GM19035 (cell line): ENCODE data around the gene MANSC4.

Experiments
- ATAC-seq: cut with Tn5 transposase; IDR thresholded peaks from one replicate; pipeline ENCODE4 v1.9.1; 2021; ENCODE audit not compliant: unreplicated experiment

MANSC4 gene

DNA sequence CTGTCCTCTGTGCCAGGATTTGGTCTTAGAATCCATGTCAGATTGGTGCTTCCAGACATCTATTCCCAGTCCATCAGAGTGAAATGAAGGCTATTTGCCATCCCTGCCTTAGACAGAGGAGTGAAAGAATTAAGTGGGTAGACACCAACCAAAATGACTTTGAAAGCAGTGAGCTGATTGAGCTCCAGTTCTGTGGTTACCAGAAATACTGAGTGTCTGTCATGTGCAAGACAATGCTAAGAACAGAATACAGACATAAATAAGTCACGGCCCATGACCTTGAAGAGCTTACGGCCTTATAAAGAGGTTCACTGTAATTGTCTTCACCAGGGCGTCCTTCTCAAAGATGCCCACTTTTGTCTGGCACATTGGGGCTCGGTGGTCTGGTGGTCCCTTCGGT, 21.6 kb upstream of the MANSC4 start:
- no peak for ATAC-seq

DNA sequence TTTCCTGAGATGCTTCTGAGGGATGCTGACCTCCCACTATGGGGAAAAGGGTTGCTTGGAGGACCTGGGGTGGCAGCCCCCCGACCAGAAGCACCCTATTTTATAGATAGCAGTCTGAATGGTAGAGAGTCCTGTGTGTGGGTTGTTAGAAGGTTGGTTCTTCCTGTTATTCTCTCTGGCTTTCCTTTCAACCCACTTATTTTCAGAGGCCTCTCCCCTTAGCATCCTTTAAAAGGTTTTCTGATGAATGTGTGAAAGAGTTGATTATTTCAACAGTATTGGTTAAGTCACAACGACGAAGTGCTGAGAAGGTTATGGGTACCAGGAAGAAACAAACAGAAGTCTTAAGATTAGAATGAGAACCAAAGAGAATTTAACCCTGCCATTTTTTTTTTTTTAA, 20.8 kb upstream of the MANSC4 start:
- ATAC-seq, result no peak

DNA sequence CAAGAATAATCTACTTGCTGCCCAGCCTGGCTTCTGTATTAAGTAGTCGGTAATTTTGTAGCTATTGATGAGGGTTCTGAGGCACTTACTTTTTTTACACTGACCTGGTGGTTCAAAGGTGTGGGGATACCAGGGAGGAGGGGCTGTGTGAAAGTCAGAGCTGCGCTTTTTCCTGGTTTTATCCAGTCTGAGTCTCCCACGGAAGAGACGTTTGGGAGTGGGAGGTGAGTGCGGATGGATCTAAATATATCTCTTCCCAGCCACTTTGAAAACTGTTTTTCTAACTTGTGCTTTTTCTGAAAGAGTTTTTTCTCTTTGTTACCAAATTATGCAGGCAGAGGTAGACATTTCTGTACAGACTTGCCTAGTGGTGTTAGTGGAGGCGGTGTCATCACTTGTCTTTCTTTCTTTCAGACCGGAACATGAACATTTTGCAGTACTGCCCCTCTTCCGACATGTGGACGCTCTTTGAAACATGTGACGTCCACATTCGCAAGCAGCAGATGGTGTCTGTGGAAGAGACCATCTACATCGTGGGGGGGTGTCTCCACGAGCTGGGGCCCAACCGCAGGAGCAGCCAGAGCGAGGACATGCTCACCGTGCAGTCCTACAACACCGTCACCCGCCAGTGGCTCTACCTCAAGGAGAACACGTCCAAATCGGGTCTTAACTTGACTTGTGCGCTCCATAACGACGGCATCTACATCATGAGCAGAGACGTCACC, 17.4 kb upstream of the MANSC4 start:
- no peak for ATAC-seq

DNA sequence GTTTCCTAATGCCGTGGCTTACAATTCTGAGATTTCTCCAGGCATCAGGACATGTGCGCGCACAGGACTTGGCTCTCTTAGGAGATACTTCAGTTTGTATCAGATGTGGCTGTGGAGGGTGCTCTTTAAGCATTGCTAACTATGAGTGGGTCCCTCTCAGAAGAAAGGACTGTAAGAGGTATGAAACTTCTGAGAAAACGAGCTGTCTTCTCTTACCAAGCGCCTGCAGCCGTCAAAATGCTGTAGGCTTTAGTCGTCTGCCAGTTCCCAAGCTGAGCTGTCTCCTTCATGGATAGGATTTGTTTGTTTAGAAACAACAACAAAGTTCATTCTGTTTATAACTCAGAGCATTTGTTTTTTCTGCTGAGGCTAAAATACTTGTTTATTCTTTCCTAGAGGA, 16.1 kb upstream of the MANSC4 start:
- ATAC-seq, result no peak

DNA sequence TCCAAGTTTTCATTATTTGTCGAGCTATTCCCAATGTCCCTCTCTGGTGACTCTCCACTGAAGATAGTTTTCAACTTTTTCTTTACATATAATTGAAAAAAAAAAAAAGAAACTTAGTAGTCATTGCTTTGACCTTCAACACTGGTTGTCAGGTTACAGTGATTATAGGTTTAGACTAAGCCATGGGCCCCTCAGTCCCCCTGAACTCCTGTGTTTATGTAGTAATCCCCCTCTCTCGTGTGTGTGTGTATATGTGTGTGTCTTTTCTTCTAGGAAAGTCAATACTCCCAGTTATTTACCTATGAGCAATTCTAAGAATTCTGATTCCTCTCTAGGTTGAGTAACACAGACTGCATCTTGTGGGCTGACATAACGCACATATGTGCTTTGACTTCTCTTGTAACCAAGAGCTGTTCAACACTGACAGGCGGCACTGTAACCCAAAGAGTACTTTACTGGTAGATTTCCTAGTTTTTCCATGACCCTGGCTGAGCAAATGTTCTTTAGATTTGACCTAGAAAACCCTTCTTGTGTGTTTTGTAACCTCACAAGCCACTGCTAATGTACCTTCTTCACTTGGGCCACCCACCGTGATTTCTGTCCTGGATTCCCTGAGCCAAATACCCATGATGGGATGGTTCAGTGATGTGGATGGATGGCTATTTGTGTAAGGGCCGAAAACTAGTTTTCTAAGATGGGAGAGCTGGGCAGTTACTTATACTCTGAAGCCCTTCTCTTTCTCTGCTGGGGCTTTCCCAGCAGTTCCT, 15.0 kb upstream of the MANSC4 start:
- ATAC-seq, result no peak

DNA sequence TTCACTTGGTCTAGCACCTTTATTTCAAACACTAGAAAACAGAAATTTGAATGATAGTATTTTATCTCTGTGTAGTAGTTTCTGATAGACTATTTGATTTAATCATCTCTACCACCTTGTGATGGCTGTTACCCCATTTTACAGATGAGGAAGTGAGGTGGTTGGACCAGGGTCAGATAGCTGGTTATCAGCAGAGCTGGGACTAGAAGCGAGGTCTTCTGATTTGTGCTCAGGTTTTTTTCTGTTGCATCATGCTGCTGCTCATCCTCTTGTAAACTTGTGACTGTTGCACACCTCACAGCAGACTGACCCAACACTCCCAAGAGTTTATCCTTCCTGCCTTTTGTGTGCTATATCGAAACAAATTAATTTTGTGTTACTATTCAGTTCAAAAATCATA, 10.1 kb upstream of the MANSC4 start:
- ATAC-seq, result no peak

DNA sequence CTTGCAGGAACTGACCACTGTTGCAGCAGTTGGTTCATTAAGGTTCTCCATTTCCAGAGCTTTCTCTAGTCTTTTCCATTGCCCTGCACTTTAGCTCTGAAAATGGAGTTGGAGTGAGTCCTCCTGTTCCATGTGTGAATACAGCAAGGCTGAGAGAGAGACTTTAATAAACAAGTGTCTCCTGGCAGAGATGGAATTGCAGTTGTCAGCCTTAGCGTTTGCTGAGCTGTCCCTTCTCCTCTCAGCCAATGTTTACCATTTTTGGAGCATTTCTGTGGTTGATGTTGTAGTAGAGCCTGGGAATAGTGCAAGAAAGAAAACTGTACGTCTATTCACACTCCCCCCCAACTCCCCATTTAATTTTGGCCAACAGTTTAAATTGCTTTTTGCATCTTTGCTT, 7.5 kb upstream of the MANSC4 start:
- no peak for ATAC-seq

DNA sequence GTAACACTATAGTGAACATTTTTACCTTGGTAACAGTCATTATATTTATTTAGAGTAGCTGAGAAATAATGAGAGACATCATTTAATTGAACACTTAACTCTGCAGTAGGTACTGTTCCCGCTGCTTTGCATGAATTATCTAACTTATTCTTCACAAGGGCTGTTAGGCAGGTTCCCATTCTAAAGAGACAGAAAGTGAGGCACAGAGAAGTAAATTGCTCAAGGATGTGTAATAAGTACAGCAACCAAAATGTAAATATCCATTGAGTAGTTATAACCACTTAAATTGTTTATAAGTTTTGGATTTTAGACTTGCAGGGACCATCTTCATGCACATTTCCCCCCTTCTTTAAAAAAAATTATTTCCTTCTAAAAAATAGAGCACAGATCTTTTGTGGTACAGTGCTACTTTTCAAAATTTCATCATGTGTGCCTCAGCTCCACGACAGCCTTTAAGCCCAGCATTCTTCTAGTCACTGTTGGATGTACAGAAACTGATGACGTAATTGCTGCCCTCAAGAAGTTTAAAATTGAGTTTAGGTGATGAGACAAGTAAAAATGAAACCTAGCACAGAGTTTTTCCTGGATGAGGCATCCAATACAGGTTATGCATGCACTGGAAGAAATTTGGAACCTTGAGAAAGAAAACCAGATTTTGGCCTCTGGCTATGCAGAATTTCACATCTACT, 6.0 kb upstream of the MANSC4 start:
- ATAC-seq, result no peak

DNA sequence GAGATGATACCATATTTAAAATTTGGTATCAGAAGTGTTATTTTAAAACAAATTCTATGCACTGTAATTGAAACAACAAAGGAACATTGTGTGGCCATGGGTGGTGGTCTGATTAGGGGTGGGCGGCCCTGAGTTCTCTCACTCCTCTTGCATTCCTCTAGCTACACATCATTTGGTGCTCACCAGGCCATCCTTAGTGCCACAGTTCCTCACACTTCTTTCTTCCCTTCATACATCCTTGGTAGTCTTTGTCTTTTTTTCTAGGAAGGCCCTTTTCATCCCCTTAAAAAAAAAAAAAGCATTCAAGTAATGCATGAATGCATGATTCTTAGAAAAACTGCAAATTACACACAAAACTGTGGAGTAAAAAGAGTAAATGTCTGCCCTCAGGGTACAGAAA, 2.4 kb upstream of the MANSC4 start:
- no peak for ATAC-seq

DNA sequence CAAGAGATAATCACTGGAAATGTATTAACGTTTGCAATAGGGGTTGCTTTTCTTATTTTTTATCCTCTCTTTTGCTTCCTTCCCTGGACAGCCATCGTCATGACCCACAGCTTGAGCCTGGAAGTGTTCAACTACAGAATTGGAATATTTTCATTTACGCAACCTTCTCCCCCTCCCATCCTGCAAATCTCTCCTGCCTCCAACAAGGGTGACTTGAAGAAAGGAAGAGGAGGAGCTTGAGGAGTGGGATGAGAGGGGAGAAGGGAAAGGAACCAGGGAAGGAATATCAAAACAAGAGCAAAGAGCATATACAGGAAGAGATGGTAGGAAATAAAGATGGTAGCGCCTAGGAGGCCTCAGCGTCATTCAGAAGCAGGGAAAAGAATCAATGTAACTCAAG, 1.6 kb upstream of the MANSC4 start:
- no peak for ATAC-seq

DNA sequence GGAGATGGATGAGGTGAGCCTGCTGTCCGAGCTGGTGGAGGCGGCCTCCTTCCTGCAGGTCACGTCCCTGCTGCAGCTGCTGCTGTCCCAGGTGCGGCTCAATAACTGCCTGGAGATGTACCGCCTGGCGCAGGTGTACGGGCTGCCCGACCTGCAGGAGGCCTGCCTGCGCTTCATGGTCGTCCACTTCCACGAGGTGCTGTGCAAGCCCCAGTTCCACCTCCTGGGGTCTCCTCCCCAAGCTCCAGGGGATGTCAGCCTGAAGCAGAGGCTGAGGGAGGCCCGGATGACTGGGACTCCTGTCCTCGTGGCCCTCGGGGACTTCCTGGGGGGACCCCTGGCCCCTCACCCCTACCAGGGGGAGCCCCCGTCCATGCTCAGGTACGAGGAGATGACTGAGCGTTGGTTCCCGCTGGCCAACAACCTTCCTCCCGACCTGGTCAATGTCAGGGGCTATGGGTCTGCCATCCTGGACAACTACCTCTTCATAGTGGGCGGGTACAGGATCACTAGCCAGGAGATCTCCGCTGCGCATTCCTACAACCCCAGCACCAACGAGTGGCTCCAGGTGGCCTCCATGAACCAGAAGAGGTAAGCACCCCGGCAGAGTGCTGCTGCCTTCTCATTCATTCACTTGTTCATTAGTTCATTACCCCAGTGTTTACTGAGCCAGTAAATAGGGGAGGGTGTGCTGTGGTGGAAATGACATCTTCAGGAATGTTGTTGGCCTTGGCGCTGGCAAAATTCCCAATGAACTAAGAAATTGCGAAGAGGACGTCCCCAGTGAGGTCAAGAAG, 774 bp upstream of the MANSC4 start:
- ATAC-seq, result peak; percentile 42

DNA sequence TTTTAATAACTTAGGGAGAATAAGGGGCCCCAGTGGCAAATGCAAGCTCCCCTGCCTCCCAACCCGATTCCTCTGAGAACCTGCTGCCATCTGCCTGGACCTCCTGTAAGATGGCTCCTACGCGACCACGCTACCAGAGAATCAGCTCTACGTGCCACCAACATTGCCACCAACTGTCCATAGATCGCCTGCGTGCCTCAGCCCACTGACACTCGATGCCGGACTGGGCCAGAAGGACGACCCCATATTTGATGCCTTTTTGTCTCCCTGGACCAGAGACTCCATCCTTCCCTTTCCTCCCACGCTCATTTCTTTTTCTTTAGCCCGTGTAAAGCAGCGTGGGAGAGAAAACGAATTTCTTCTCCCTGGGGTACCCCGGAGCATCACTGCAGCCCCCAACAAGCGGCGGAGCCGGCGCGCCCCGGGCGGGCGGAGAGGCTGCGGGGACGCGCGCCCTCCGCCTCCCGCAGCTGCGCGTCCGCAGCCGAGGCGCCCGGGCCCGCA, 568 bp downstream of the MANSC4 start:
- ATAC-seq, result peak; percentile 50

DNA sequence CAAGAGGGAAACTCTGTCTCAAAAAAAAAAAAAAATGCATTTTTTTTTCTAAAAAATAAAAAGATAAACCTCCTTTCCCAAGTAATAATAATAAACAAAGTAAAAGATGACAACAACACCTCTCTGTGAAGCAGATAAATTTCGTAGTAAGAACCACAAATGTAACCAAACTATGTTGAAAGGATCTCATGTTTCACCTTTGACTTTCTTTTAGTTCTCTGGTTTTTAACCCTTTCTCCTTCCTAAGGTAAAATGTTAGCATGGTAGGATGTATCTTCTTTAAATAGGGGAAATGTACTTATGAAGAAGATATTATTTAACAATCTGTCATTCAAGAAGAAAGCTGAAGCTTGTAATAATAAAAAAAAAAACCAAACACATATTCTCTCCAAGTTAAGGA, 1.8 kb downstream of the MANSC4 start:
- ATAC-seq, result no peak

DNA sequence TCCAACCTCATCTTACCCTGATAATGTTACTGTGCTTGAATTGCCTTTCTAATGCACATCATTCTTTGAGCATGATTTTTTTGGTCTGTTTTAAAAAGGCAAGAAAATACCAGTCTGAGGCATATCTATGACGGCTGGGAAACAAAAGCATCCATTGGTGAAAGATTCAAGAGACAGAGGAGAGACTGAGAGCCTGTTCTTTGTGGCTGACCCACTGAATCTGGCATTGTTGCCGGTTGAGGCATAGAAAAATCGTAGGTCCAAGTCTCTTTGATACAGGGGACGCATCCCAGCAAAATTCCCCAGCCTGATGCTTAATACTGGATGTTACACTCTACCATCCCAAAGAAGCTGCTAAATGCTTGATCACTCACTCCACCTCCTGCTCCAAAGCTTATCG, 2.9 kb downstream of the MANSC4 start:
- ATAC-seq, result no peak

DNA sequence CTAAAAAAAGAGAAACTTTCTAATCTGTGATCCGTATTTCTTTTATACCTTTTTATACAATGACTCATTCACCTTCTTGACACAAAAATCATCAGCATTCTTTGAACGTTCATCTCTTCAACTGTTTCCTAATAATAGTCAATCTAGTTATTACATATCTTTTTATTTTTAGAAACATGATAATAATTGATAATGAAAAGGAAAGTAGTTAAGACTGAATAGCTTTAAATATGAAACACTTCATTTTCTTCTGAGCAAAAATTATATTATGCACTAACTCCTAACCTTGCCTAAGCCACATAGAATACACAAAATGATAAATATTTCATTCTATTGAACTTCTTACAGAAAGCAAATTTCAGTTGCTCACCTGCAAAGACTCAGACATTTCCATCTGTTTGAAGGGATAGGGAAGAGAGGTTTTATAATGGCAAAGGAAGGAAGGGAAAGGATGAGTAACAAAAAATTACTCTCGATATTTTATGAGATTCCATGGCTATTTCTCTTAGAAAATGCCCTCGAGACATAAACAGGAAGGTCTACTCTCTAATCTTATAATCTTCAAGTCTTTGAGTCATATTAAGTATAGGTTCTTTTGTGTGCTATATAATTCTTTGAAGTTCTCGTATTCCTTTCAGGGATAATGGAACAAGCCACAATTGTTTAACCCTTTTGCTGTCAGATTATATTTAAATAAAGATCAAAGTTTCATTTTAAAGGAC, 7.5 kb downstream of the MANSC4 start:
- ATAC-seq, result no peak

DNA sequence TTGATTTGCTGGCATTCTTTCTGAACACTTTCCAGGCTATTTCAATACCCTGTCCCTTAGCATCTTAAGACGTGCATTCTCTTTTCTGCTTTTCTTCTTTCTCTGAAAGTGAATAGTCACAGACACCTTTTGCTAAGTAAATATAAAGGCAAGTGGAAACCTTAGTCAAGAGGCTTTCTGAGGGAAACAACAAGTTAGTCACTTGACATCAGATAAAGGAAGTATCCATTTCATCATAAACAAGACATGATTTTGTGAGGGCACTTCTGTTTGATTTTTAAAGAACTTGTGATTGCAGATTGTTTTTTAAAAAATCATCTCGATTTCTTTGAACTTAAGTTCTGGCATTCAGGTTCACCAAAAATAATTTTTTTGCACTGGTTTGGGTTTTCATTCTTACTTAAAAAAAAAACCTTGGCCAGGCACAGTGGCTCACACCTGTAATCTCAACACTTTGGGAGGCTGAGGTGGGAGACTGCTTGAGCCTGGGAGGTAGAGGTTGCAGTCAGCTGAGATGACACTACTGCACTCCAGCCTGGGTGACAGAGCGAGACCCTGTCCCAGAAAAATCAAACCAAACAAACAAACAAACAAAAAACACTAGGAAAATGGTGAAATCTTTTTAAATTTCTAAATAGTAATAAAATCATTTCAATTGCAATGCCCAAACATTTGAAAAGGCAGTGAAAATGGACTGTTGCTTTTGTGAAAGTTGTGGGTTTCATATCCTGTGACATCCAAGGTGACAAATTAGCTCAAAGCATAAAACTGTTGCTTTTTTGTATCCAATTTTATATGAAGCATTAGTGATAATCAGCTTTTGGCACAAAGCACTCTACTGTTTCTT, 8.3 kb downstream of the MANSC4 start:
- ATAC-seq, result no peak

DNA sequence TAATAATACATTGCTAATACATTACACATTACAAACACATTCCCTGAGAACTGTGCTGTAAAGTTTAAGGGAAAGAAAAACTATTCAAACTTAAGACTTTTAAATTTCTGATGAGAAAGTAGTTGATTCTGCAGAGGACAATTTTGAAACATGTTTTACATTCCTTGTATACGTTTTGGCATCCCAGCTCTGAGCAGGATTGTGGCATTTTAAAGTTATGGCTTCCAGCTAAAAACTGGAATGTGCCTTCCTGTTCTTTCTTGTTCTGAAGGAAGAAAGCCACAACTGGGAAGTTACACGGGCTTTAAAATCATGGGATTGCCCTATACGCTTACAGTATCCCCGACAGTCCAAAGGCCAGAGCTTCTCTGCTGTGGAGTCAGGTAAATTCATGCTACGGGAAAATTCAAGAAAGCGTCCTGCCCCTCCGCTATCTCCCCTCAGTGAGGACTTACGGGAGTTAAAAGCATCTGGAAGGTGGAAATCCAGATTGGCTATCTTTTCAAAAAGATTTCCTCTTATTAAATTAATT, 10.8 kb downstream of the MANSC4 start:
- ATAC-seq, result no peak

DNA sequence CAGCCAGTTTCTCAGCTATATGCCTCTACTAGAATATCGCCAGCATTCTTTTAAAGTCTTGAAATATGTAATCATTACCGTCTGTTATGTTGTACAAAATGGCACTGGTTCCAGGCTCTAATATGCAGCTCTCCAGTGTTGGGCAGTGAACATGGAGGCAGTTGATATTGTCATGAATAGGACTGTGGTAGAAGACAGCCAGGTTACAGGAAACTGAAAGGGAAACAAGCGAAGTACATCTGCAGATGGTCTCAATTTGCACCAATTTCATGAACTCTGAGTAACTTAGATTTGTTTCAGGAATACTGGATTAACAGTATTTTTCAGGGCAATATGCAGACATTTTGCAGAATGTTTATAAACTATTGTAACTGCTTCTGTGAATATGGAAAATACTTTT, 13.4 kb downstream of the MANSC4 start:
- ATAC-seq, result no peak

DNA sequence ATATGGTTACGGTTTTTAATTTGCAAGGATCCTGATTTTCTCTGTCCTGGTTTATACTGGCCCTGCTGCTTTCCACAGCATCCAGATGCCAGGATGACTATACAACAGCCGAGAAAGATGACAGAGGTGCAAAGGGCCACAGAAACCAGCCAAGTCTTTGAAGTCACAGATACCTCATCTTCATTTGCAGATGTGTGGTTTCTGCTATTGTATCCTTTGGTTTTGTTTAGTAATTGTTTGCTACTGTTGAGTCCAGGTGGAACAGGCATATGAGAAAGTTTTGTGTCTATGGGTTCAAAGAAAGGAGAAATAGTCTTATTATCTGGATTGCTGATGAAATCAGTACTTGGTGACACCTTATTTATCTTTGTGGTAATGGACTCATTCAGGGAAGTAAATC, 17.3 kb downstream of the MANSC4 start:
- no peak for ATAC-seq
